RPMI8226 (cell line): ENCODE data around the gene ISG20L2.

ENCODE experiments used
- DNase-seq: peaks from one replicate; pipeline ENCODE4 v3.0.0-alpha.2; 2015

Gene ISG20L2

DNA sequence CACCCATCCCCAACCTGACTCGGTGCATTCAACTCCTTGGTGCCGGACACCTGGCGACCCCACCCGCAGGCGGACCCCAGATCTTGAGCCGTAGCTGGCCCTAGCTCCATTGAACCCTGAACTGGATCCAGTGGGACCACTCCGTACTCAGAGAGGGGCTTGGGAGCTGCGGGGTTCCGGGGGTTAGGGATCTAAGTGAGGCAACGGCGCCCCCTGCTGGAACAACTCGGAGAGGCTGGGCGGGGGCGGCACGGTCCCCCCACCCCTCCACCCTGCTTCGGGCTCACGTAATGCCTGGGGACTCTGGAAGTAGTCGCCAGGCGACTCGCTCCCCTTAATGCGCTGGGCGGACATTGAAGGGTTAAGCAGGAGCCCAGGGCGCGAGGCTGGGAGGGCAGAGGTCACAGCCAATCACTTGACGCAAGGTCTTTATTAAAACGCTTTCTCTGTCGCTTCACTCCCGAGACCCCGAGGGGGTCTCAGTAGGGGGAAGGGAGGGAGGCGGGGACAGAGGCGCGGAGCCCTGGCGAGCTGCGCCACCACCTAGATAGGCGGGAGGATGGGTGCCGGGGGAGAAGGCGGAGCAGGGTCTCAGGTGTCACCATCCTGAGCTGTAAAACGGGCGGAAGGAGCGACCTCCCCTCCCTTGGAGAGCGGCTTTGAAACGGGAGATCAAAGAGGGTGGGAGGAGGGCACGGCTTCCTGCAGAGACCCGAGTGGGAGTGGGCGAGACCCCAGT lies 22.5 kb downstream of the ISG20L2 start:
- peak; percentile 76 for DNase-seq

DNA sequence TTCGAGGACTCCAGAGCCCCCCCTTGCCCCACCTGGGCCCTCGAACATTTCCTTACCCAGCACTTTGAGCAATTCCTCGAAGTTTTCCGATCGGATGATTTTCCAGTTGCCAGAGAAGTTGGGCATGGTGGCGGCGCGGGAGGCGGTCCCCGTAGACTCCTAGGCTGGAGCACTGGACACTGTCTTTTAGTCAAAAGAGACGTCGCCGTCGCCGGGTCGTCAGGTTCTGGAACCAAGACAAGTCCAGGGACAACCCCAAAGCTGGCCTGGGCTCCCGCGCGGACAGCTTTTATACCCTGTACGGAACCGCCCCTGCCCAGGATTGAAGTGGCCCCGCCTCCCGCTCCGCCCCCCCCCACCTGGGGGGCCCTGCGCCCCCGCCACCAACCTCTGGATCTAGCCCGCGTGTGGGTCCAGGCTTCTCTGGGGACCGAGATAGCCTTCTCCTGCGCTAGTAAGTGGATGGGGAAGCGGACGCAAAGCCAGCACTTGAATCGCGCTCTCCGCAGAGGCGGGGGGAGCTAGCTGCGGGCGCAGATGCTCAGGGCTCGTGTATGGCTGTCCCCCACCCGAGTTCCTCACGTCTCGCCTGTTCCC lies 23.1 kb downstream of the ISG20L2 start, which contains the start of gene CRABP2:
CRABP2 (minus strand) TSS at position 263 of the 597 bp plus-strand sequence; CDS start at position 126, 137 bp downstream.
- DNase-seq: peak; percentile 39

- DNase-seq: peak; percentile 34
Observed at GRCh38 chr1:156704930-156705320, 23.6 kb downstream of the ISG20L2 start.

DNA sequence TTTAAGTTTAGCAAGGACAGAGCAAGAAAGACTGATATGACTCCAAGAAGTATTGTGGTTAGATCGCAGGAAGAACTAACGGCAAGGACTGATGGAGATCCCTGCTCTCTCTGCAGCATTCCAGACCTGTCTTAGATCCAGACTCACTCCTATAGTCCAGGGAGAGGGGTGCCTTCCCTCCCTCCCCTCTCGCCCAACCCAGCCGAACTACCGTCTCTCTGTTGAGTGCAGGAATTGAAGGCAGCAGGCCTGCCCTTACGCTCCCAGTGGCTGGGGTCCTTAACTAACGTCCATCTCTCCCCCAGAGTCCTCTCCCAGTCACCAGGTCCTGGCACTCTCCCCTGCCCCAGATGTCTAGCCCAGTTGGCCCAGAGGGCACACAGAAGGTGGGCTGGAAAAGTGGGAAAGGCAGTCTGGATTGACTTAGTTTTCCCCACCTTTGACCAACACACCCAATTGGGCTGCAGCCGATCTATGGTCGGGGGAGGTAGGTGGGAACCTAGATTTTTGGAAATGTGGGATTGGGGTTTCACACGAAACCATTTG lies 24.3 kb downstream of the ISG20L2 start:
- no peak for DNase-seq

DNA sequence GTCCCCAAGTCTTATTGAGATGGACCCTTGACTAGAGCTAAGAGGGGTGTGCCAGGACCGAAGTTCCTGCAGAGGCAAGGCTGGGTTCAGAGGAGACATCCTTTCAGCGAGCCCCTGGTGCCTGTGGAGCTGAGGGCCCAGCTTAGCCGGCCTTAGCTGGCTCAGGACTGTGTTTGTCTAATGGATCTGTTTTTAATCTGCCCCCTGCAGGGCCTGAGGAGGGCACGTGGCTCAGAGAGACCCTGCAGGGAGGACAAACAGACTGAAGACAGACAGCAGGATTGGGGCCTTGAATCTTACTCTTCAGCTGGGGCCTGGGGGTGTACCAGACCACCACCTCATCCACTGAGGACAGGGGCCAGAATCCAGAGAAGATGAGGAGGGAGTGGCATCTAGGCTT lies 24.8 kb downstream of the ISG20L2 start:
- no peak for DNase-seq

DNA sequence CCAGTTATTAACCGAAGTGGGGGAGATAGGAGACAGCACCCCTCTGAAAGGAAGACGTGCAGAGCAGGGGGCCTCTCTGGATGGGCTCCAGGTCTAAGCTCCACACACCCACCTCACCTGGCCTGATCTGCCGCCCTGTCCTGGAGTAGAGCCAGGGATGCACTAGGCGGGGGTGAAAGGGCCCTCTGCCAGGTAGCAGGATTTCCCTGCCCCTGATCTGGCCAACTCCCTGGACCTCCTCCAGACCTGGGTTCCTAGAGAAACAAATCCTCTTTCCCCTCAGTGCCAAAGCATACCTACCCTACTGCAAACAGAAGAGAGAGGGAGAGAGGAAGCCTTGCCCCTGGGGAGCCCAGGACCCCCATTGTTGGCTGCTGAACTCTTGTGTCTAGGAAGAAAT lies 25.2 kb downstream of the ISG20L2 start:
- DNase-seq: no peak

DNA sequence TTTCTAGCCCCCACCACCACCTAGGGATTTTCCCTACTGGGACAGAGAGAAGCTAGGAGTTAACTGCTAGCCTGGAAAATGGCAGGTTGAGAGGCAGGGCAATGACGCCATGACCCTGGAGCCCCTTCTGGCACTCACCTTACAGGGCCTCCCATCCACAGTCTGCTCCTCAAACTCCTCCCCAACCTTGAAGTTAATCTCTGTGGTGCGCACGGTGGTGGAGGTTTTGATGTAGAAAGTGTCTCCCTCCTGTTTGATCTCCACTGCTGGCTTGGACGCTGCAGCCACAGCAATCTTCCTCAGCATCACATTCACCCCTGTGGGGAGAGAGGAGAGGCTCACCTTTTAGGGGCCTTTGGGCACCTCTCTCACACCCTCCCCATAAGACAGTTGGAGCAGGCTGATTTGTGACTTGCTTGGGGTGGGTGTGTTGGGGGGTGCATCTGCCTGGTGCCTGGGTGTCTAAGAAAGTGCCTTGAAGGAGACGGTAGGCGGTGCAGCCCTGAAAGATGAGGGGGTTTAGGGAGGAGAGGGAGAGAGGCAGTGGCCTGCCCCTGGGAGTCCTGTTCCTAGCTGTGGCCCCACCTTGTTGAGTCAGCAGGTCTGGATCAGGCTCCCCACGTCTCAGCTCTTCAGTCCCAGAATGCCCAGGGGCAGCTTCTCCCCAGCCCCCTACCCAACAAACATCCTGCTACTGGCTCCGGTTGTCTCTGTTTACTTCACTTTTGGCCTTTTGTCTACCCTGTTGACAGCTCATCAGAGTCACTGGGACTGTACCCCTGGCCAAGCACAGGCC lies 27.6 kb downstream of the ISG20L2 start:
- peak; percentile 18 for DNase-seq

GRCh38 chr1:156698995-156699394 lies 29.6 kb downstream of the ISG20L2 start:
- no peak for DNase-seq

DNA sequence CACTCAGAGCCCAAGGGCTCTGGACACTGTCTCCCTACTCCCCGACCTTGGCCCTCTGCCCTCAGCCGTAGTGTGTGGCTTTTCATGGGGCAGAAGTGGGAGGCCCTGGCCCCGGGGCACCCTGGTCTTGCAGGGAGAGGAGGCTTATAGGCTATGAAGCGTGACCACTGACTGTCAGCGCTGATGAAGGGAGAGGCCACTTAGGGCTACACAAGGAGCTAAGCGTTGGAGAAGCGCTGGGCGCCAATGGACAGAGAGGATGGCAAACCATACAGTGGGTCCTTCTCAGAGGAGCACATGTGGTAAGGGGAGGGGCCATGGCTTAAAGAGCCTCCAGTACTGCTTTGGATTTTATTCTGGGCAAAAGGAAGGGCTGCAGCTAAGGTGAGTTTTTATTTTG lies 31.1 kb downstream of the ISG20L2 start:
- DNase-seq: no peak

DNA sequence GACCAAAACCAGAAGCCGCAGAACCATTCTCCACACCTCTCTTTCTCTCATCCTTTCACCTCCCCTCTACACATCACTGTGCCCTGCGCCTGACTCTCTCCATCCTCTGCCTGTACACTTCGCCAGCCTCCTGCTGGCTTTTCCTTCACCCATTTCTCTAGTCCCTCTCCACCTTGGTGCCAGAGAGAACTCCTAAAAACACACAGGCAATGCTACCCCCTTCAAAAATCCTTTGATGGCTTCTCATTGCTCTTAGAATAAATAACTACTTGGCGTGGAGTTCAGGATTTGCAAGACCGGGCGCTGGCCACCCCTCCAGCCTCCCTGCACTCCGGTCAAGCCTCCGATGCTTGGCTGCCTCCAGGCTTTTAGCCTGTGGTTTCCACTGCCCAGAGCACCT lies 31.8 kb downstream of the ISG20L2 start:
- DNase-seq: no peak

- no peak for DNase-seq
Observed at GRCh38 chr1:156694690-156694962, 33.9 kb downstream of the ISG20L2 start.

- no peak for DNase-seq
Observed at GRCh38 chr1:156693848-156694689, 34.5 kb downstream of the ISG20L2 start.

GRCh38 chr1:156692925-156693847 lies 35.4 kb downstream of the ISG20L2 start:
- peak; percentile 92 for DNase-seq

DNA sequence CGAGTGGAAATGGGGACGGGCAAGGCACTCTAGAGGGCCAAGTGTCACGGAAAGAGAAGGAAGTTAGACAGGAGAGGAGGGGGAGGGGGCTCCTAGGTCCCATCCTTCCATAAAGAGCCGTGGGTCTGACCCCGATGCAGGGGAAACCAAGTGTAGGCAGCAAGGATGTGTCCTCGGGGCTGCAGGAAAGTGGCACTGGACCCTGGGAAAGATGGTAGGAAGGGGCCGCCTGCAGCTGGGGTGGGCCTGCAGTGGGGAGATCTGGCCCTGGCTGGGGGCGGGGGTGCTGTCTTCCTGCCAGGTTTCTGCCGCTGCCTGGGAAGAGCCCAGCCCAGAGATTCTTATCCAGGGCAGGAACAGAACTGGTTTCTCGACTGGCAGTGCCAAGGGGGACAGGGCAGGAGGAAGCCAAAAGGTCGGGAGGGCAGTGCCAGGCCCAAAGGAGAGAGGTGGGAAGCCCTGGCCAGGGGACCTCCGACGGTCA lies 36.1 kb downstream of the ISG20L2 start:
- no peak for DNase-seq

GRCh38 chr1:156691665-156692440 lies 36.7 kb downstream of the ISG20L2 start:
- DNase-seq: no peak

- DNase-seq: no peak
Observed at GRCh38 chr1:156691191-156691590, 37.4 kb downstream of the ISG20L2 start.

DNA sequence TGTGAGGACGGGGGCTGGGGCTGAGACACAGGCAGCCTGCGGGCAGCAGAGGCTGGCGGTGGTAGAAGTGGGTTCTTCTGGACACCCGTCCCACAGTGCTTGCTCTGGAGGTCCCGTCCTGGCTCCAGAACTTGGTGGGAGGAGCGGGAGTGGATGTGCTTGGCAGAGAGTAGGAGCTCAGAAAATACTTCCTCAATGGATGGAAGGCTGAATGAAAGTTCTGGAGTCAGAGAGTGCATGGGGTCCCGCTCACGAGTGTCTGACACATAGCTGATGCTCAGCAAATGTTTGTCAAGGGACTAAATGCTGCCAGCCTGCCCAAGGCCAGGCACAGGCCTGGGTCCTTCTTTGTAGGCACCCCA lies 37.9 kb downstream of the ISG20L2 start:
- DNase-seq: no peak

DNA sequence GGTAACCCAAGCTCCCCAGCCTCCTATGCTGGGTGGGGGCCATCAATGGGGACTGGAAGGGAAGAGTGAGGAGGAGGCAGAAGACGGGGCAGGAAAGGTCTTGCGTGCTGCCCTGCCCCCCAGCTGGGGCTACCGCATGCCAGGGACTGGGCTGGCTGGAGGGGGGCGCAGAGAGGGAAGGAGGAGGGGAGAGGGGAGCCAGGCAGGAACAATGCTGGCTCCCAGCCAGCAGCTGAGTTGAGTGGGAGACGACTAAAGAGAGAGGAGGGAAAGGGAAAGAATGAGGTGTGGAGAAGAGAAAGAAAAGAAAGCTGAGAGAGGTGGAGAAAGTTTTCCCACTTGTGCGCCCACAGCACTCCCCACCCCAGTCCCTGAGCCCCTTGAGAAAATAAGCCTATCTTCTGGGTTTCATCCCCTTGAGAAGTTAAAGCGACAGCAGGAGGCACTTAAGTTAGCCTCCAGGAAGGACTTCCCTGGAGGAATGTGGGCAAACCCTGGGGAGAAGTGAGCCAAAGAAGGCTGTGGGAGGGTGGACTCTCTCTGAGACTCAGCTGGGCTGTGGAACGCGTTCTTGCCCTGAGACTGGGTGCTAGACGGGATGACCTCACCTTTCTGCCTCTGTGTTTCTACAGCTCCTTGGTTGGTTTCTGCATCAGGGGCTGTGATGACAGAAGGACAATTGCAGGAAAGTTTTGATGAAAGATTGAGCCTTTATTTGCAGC lies 38.5 kb downstream of the ISG20L2 start:
- DNase-seq: no peak

GRCh38 chr1:156689035-156689952 lies 39.3 kb downstream of the ISG20L2 start:
- peak; percentile 92 for DNase-seq
